Activated T-helper 1 cell treated with anti-CD3 and anti-CD28 coated beads, Interleukin-2, amount 50 U/mL, for 16 hours (primary cell): ENCODE data around the gene LAMB2.

Experiments used
- DNase-seq, 2 donors: peaks; one replicate each; pipeline ENCODE4 v3.0.0-alpha.2; 2020; ENCODE audit warnings: low read depth in 1 of 2, low spot score in 1 of 2

The LAMB2 gene

GRCh38 chr3:49161808-49162530 lies 29.1 kb upstream of the LAMB2 start:
- no peak for DNase-seq

- no peak for DNase-seq
Measured at GRCh38 chr3:49161197-49161596, 28.3 kb upstream of the LAMB2 start.

DNA sequence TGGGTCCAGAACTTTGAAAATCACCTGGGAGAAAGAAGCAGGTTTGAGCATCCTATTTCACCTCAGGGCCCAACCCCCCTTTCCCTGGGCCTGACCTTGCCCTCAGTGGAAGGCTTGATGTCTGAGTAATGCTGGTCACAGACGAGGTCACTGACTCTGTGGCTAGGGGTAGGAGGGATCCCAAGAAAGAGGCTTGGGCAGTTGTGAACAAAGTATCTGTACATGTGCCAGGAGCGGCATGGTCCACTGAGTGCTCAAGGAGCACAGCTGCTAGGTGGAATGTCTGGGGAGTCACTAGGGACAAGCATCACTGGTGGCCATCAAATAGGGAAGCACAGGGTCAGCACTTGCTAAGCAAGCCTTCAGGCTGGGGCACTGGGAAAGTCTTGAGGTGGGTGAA lies 25.9 kb upstream of the LAMB2 start:
- no peak for DNase-seq

- peak in 1 of 2 donors; percentile 18 for DNase-seq
Measured at GRCh38 chr3:49158103-49158709, 25.4 kb upstream of the LAMB2 start.

DNA sequence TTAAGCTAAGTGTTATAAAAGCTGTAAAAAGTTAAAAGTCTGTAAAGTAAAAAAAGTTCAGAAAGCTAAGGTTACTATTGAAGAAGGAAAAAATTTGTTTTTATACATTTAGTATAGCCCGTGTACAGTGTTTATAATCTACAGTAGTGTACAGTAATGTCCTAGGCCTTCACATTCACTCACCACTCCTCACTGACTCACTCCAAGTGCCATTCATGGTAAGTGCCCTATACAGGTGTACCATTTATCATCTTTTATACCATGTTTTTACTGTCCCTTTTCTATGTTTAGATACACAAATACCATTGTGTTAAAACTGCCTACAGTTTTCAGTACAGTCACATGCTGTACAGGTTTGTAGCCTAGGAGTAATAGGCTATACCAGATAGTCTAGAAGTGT lies 24.4 kb upstream of the LAMB2 start:
- no peak for DNase-seq

GRCh38 chr3:49153349-49153912 lies 20.6 kb upstream of the LAMB2 start:
- DNase-seq: no peak

- no peak for DNase-seq
Measured at GRCh38 chr3:49151610-49152009, 18.8 kb upstream of the LAMB2 start.

DNA sequence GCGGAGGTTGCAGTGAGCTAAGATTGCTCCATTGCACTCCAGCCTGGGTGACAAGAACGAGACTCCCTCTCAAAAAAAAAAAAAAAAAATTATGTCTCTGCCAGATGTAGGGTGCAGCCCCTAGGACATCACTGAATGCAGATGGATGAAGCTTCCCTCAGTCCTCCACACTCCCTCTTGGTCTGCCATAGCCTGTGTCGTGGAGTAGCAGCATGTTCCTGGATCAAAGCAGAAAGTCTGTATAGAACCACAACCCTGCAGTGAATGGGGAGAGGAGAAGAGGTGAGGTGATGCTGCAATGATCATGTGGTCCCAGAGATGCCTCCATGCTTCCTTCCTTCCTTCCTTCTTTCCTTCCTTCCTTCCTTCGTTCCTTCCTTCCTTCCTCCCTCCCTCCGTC lies 15.3 kb upstream of the LAMB2 start:
- no peak for DNase-seq

GRCh38 chr3:49140080-49140479 lies 7.2 kb upstream of the LAMB2 start:
- DNase-seq: no peak

GRCh38 chr3:49135499-49135898 lies 2.6 kb upstream of the LAMB2 start:
- DNase-seq: no peak

- no peak for DNase-seq
Measured at GRCh38 chr3:49134471-49135265, 1.8 kb upstream of the LAMB2 start.

DNA sequence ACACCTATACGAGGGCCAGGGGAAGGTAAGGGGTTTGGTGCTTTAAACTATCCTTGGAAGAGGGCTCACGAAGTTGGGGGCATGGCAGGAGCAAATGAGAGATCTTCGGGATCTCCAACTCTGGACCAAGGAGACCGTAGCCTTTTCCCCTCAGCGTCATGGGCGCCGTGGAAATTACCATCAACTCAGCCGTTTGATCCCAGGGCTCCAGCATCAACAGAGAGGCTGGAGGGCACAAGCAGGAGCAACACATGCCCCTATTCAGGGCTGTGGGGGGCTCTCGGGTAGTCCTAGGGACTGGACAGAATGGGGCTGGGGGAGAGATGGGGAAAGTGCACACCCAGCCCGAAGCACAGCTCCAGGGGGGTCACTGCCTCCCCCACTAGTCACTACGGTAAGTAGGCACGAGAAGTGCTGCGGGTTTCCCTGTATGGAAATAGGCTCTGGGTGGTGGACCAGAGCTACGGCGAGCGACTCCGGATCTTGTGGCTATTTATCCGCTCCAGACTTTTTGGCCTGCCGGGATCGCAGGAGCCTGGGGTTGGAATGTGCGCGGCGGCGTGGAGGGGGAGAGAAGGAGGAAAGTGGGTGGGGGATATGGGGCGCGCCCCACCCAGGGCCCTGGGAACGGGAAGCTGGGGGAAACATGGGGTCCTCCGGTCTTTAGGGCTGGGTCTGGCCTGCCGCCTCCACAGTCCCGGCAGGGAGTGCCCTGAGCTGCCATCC lies 539 bp upstream of the LAMB2 start:
- no peak for DNase-seq

DNA sequence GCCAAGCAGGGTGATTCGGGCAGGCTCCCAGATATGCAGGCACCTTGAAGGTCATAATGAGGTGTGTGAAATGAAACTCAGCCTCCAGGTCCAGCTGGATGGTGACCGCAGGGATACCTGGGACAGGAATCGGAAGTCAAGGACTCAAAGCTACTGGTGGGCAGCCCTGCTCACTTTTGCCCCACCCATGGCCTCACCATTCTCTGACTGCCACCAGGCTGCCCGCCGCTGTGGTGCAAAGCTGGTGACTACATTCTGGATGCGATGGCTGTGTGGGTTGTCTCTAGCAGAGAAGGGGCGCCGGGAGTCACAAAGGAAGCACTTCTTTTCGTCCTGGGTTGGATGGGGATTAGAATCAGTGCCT lies 795 bp downstream of the LAMB2 start:
- no peak for DNase-seq

GRCh38 chr3:49131576-49131975 lies 1.3 kb downstream of the LAMB2 start:
- no peak for DNase-seq

GRCh38 chr3:49131040-49131439 lies 1.8 kb downstream of the LAMB2 start:
- no peak for DNase-seq

GRCh38 chr3:49124991-49125670 lies 7.7 kb downstream of the LAMB2 start:
- DNase-seq: no peak

- no peak for DNase-seq
Measured at GRCh38 chr3:49124203-49124602, 8.6 kb downstream of the LAMB2 start.

- DNase-seq: no peak
Measured at GRCh38 chr3:49123687-49124086, 9.2 kb downstream of the LAMB2 start.

- DNase-seq: no peak
Measured at GRCh38 chr3:49122886-49123545, 9.8 kb downstream of the LAMB2 start.

DNA sequence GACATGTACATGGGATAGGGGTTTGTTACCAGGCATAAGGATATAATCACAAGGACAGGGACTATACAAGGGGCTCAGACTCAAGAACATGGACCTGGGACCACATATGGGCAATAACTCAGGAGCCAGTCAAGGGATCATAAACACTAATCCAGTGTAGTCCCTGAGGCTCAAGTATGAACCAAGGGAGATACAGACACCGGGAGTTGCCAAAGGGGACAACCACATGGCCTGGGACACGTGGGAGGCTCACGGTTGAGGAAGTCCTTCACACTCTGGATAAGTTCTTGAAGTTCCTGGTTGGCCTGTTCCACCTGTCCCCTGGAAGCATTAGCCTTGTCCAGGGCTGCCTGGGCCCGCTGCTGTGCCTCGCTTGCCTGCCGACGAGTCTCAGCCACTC lies 10.4 kb downstream of the LAMB2 start:
- no peak for DNase-seq
